Transverse colon (tissue), 3 donors: ENCODE measurements around the gene LRRC9.

Source experiments
- POLR2A ChIP-seq: fragments of 450-650 bp; IDR thresholded peaks from one replicate; pipeline ENCODE4 v1.6.1; 2016; ENCODE audit warnings: antibody characterized with exemption, mild to moderate bottlenecking, moderate library complexity
- POLR2AphosphoS5 ChIP-seq, 3 donors: sonication (generic); formaldehyde crosslinking; IDR thresholded peaks; one replicate each; pipeline ENCODE4 v1.6.1; 2016; ENCODE audit warnings: antibody characterized with exemption in 3 of 3

DNA sequence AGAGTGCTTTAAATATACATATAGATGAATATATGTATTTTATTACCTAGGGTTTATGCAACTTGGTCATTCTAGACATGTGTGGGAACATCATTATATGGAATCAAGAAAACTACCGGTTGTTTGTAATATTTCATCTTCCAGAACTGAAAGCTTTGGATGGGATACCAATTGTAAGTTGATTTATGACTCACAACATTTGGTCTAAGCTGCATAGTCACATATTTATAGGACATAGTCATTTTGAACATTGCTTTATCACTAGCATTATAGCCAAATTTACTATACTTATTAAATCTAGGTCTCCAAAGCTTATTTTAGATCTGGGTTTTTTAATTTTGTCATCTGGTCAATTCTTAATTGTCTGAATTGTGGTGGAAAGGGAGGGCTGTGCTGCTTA is 88.1 kb downstream of the LRRC9 start:
- TF ChIP-seq POLR2A (no peak), POLR2AphosphoS5 (IDR thresholded peaks at IDR 0.05) (no peak)
